K562 (cell line): ENCODE measurements around the gene RCBTB1. TPM values are rescaled to one million over a fixed set of nuclear protein-coding genes. Genes with fewer than 3 reads are reported as not detected.

Experiments
- ATAC-seq: fragments of 200-7000 bp; cut with Tn5 transposase; 3 replicates; pipeline ENCODE4 v1.9.1; 2020; ENCODE audit warnings: moderate library complexity
- BruUV-seq: library from RNA; stranded (reverse); fragments of 400-500 nt; replicated peaks from 2 replicates; lab custom pipeline; 2021; lab: Mats Ljungman, UMichigan
- CTCF ChIA-PET: fragments of 300-600 bp; formaldehyde crosslinking; extraction: SDS; loops from one replicate; lab custom pipeline; 2021; ENCODE audit warnings: low intra/inter-chr PET ratio; lab: Yijun Ruan, JAX
- POLR2A ChIA-PET: fragments of 300-600, 350-650 bp; sonication (Branson Sonifier 250); formaldehyde crosslinking; extraction: SDS; loops from one replicate; lab custom pipeline; 2021; ENCODE audit warnings: antibody characterized with exemption, inconsistent platforms; lab: Yijun Ruan, JAX
- DNase-seq, 4 experiments: peaks; one replicate each; pipeline versions ENCODE4 v3.0.0 to v3.0.0-alpha.2; 2011 to 2018; ENCODE audit warnings: low spot score in 3 of 4, mixed read lengths in 3 of 4; ENCODE audit errors: extremely low read depth in 1 of 4
- FAIRE-seq: peaks from 2 replicates; lab custom pipeline; 2011; peaks lifted over from hg19 to GRCh38; lab: Jason Lieb, UNC
- H2AFZ ChIP-seq: 2 replicates; pipeline ENCODE4 v1.6.0; 2011; ENCODE audit warnings: low read depth, low read length, control low read depth, inconsistent platforms
- H3K27ac ChIP-seq: fragments of 200-600 bp; 3 replicates; pipeline ENCODE4 v1.8.0; 2011; ENCODE audit warnings: low read depth, mild to moderate bottlenecking, control low read depth, inconsistent platforms, low read length, moderate library complexity, mixed read lengths; ENCODE audit errors: extremely low read depth
- H3K27me3 ChIP-seq, 2 experiments: fragments of 300-600 bp in 1 of 2; 2 replicates in 1 of 2; 3 replicates in 1 of 2; pipeline versions ENCODE4 v1.6.0 to v1.8.0; 2011; ENCODE audit warnings: inconsistent platforms in 2 of 2, low read length in 2 of 2, mild to moderate bottlenecking in 1 of 2, mixed read lengths in 1 of 2, moderate library complexity in 1 of 2; ENCODE audit not compliant: control insufficient read depth in 2 of 2, insufficient read depth in 2 of 2
- H3K36me3 ChIP-seq: fragments of 300-600 bp; 3 replicates; pipeline ENCODE4 v1.8.0; 2011; ENCODE audit warnings: mild to moderate bottlenecking, low read length, inconsistent platforms; ENCODE audit not compliant: control insufficient read depth, insufficient read depth
- H3K4me1 ChIP-seq, 2 experiments: fragments of 200-600 bp in 1 of 2; replicated peaks in 1 of 2; 2 replicates in 1 of 2; 3 replicates in 1 of 2; pipeline versions ENCODE4 v1.5.1 to v1.8.0; 2011; ENCODE audit warnings: inconsistent platforms in 2 of 2, low read length in 2 of 2, mild to moderate bottlenecking in 1 of 2, mixed read lengths in 1 of 2, moderate library complexity in 1 of 2; ENCODE audit not compliant: control insufficient read depth in 2 of 2, insufficient read depth in 2 of 2
- H3K4me2 ChIP-seq: 2 replicates; pipeline ENCODE4 v1.6.1; 2011; ENCODE audit warnings: low read length, control low read depth, inconsistent platforms, mixed read lengths; ENCODE audit not compliant: insufficient read depth
- H3K4me3 ChIP-seq: fragments of 200-600 bp; sonication (generic), shearing (Covaris generic); 2 replicates; pipeline ENCODE4 v1.5.1; 2016; ENCODE audit warnings: control low read depth, inconsistent platforms
- H3K79me2 ChIP-seq: fragments of 200-600 bp; 3 replicates; pipeline ENCODE4 v1.8.0; 2011; ENCODE audit warnings: low read length, inconsistent platforms; ENCODE audit not compliant: control insufficient read depth, insufficient read depth
- H3K9ac ChIP-seq, 2 experiments: 2 replicates each; pipeline versions ENCODE4 v1.6.0 to v1.6.1; 2011; ENCODE audit warnings: low read depth in 2 of 2, low read length in 2 of 2, control low read depth in 1 of 2, inconsistent platforms in 1 of 2, mild to moderate bottlenecking in 1 of 2, mixed read lengths in 1 of 2; ENCODE audit not compliant: insufficient read depth in 1 of 2
- H3K9me1 ChIP-seq: one replicate; pipeline ENCODE4 v1.6.0; 2011; ENCODE audit warnings: inconsistent platforms, mild to moderate bottlenecking, low read length, moderate library complexity; ENCODE audit not compliant: control insufficient read depth, insufficient read depth
- H3K9me3 ChIP-seq: replicated peaks from 2 replicates; pipeline ENCODE4 v1.5.1; 2011; ENCODE audit warnings: low read depth, low read length, inconsistent platforms; ENCODE audit not compliant: control insufficient read depth, insufficient read depth
- H4K20me1 ChIP-seq: replicated peaks from 2 replicates; pipeline ENCODE4 v1.6.1; 2011; ENCODE audit warnings: low read length, inconsistent platforms, mixed read lengths; ENCODE audit not compliant: control insufficient read depth, insufficient read depth
- FOXK2 ChIP-seq, 2 experiments: fragments of 450-650 bp; IDR thresholded peaks in 1 of 2; conservative IDR thresholded peaks in 1 of 2; 2 replicates each; pipeline ENCODE4 v1.6.1; 2016; ENCODE audit warnings: low read depth in 2 of 2, mild to moderate bottlenecking in 1 of 2
- HDAC6 ChIP-seq: IDR thresholded peaks from 2 replicates; pipeline ENCODE4 v1.6.1; 2012; ENCODE audit warnings: low read depth, mild to moderate bottlenecking, control low read depth, inconsistent platforms, low read length, moderate library complexity
- NFE2L1 ChIP-seq: fragments of 450-650 bp; IDR thresholded peaks from 2 replicates; pipeline ENCODE4 v1.6.1; 2016; ENCODE audit warnings: missing genetic modification characterization, low read depth, mild to moderate bottlenecking, missing compliant biosample characterization, moderate library complexity, borderline replicate concordance
- POLR2G ChIP-seq: fragments of 200-400 bp; formaldehyde crosslinking; IDR thresholded peaks from 2 replicates; pipeline ENCODE4 v1.6.1; 2017; ENCODE audit warnings: low read depth, mild to moderate bottlenecking, antibody characterized with exemption, low read length, moderate library complexity
- WGBS: fragments of 100-300 bp; shearing (Covaris generic); methylation state at CpG from one replicate; pipeline ENCODE4 v1.1.6; 2016; ENCODE audit warnings: low coverage, mixed read lengths; ENCODE audit not compliant: insufficient coverage; ENCODE audit errors: missing lambda C conversion rate; 5-methylcytosine and 5-hydroxymethylcytosine counted together
- in situ Hi-C: fragments of 300-500 bp; cut with MboI; formaldehyde crosslinking; loops from 4 replicates; pipeline ENCODE4 v1.15.0; 2018; ENCODE audit warnings: inconsistent platforms, mixed read lengths
- intact Hi-C: fragments of 100-400 bp; cut with micrococcal nuclease; formaldehyde crosslinking; loops from 2 replicates; pipeline ENCODE4 v1.14.2; 2022
- polyA plus RNA-seq, 8 experiments: library from polyadenylated mRNA; depleted of rRNA in 4 of 8; stranded (reverse) in 5 of 8; unstranded in 3 of 8; fragments of >200 nt; fragmentation: Nextera tagmentation in 2 of 8; fragmentation: Illumina TruSeq in 1 of 8; extraction: Ambion mirVana in 2 of 8; extraction: Trizol in 1 of 8; gene quantifications; 2 replicates each; pipeline versions ENCODE4 v1.2.1 to v1.2.3, GENCODE V29; 2011 to 2014; ENCODE audit warnings: inconsistent platforms in 1 of 8, missing spikeins in 1 of 8
- total RNA-seq, 7 experiments: library from RNA; depleted of rRNA in 6 of 7; stranded (reverse); fragments of >200 nt in 6 of 7; fragmentation: Illumina TruSeq in 2 of 7; extraction: Trizol in 2 of 7; gene quantifications; 2 replicates each; pipeline versions ENCODE4 v1.2.1 to v1.2.3, GENCODE V29; 2011 to 2021; ENCODE audit warnings: low replicate concordance in 1 of 7
- TF ChIP-seq, protein P1 (sequence below): fragments of 450-650 bp; IDR thresholded peaks from 2 replicates; pipeline ENCODE4 v1.6.1; 2018; ENCODE audit not compliant: partially characterized antibody

Gene RCBTB1
- total and polyA plus RNA-seq, 9 of the 15 experiments (the other 6 are each of a cell fraction or from before 2014, with no cell fraction given), result 4.0 to 11.3 (median 8.4) TPM

DNA sequence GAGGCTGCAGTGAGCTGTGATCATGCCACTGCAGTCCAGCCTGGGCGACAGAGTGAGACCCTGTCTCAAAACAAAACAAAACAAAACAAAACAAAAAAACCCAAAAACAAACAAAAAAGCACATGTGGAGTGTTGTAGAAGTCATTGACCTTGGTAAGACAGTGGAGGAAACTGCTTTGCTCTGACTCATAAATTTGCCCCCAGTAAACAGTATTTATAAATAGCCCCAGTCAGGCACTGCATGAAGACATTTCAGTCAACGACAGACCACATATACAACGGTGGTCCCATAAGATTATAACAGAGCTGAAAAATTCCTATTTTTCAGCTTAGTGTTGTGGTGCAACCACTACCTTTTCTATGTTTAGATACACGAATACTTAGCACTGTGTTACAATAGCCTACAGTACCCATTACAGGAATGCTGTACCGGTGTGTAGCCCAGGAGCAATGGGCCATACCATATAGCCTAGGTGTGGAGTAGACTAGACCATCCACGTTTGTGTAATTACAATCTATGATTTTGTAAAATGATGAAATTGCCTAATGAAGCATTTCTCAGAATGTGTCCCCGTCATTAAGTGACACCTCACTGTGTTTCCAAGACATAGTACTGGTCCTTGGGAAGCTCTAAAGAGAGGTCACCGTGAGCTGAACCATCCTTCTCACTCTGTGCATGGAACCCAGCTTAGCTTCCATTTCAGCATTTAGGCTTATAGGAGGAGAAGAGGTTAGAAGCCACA, 44.0 kb upstream of the RCBTB1 start:
- 25% methylated on average over 6 of the region's 8 CpGs for WGBS
- peaks cover 12 to 21% of the 10 kb centered on the region in 2 experiments; a peak in 4 of 5 replicates for H3K4me1 ChIP-seq
- no peaks in the 10 kb centered on the region for H3K79me2 ChIP-seq
- no peak for FAIRE-seq
- ChIA-PET POLR2A (interaction anchor here (0.7 to 1.5 kb wide), 3 partner anchors 12 to 62 kb away, joined by 3 to 4 read pairs (median 3); partner anchors contain the start of gene EBPL), CTCF (no interaction called here)
- H3K9ac ChIP-seq, result no peak overlapping the region
- H3K9me1 ChIP-seq, result no peaks in the 10 kb centered on the region
- no peak overlapping the region for H3K4me2 ChIP-seq
- BruUV-seq, result no TSS peak
- no peaks in the 10 kb centered on the region for H3K27me3 ChIP-seq
- H4K20me1 ChIP-seq, result no peaks in the 10 kb centered on the region
- no peak overlapping the region for H3K4me3 ChIP-seq
- no peaks in the 10 kb centered on the region for H3K36me3 ChIP-seq
- no peak for ATAC-seq
- TF ChIP-seq POLR2G (no peak), HDAC6 (no peak), NFE2L1 (no peak), FOXK2 (conservative IDR thresholded peaks at IDR 0.05 in 1 of 2, IDR thresholded peaks at IDR 0.05 in 1 of 2; ENCODE audit: low read depth in 2 of 2) (no peak)
- TF ChIP-seq, protein P1, sequence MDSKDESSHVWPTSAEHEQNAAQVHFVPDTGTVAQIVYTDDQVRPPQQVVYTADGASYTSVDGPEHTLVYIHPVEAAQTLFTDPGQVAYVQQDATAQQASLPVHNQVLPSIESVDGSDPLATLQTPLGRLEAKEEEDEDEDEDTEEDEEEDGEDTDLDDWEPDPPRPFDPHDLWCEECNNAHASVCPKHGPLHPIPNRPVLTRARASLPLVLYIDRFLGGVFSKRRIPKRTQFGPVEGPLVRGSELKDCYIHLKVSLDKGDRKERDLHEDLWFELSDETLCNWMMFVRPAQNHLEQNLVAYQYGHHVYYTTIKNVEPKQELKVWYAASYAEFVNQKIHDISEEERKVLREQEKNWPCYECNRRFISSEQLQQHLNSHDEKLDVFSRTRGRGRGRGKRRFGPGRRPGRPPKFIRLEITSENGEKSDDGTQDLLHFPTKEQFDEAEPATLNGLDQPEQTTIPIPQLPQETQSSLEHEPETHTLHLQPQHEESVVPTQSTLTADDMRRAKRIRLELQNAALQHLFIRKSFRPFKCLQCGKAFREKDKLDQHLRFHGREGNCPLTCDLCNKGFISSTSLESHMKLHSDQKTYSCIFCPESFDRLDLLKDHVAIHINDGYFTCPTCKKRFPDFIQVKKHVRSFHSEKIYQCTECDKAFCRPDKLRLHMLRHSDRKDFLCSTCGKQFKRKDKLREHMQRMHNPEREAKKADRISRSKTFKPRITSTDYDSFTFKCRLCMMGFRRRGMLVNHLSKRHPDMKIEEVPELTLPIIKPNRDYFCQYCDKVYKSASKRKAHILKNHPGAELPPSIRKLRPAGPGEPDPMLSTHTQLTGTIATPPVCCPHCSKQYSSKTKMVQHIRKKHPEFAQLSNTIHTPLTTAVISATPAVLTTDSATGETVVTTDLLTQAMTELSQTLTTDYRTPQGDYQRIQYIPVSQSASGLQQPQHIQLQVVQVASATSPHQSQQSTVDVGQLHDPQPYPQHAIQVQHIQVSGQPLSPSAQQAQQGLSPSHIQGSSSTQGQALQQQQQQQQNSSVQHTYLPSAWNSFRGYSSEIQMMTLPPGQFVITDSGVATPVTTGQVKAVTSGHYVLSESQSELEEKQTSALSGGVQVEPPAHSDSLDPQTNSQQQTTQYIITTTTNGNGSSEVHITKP, result peak; percentile 87
- TF ChIP-seq, all 486 proteins: peak for 1
- H3K27ac ChIP-seq, result no peak overlapping the region
- no peak for DNase-seq
- in situ Hi-C loops (no loop called here), intact Hi-C loops (no loop called here)
- peak overlapping the region; percentile 55; the same call in 1 of the 2 replicates for H2AFZ ChIP-seq
- no peaks in the 10 kb centered on the region for H3K9me3 ChIP-seq
